ENCODE measurements around the gene ZBTB40.

DNA sequence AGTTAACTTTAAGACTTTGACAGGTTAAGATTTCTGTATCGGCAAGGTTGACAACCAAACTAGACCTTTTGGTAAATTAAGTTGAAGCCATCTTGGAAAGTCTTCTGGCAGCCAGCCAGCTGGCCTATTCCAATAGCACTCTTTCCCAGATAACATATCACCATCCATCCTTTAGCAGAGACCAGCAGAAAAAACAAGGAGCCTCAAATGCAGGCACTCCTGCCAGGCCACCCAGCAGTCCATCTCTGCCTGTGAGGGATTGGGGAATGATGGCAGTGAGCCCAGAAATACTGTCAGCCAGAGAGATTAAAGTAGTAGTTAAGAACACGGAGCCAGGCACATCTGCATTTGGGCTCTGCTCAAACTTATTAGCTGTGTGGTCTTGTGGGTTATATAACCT, 19.4 kb downstream of the ZBTB40 start:
- TF ChIP-seq, protein P1, sequence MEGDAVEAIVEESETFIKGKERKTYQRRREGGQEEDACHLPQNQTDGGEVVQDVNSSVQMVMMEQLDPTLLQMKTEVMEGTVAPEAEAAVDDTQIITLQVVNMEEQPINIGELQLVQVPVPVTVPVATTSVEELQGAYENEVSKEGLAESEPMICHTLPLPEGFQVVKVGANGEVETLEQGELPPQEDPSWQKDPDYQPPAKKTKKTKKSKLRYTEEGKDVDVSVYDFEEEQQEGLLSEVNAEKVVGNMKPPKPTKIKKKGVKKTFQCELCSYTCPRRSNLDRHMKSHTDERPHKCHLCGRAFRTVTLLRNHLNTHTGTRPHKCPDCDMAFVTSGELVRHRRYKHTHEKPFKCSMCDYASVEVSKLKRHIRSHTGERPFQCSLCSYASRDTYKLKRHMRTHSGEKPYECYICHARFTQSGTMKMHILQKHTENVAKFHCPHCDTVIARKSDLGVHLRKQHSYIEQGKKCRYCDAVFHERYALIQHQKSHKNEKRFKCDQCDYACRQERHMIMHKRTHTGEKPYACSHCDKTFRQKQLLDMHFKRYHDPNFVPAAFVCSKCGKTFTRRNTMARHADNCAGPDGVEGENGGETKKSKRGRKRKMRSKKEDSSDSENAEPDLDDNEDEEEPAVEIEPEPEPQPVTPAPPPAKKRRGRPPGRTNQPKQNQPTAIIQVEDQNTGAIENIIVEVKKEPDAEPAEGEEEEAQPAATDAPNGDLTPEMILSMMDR (IDR thresholded peaks at IDR 0.05; ENCODE audit: low read length): no peak
- TF ChIP-seq EZH2 (optimal IDR thresholded peaks at IDR 0.05; ENCODE audit: low read depth, low read length): no peak
